VCaP (cell line): Measurements from ENCODE around the gene CSRNP2.

Experiments used
- H3K27ac ChIP-seq: fragments of 450-650 bp; 2 replicates; pipeline ENCODE4 v1.5.1; 2017
- TF ChIP-seq, protein P1 (sequence below): fragments of 450-650 bp; conservative IDR thresholded peaks from 2 replicates; pipeline ENCODE4 v1.5.1; 2017; ENCODE audit warnings: mild to moderate bottlenecking, moderate library complexity

Gene CSRNP2

GRCh38 chr12:51062631-51063397 lies 20.6 kb downstream of the CSRNP2 start:
- 0 out of 2 replicates have a peak overlapping the region, but pooled peaks have one; percentile 54 for H3K27ac ChIP-seq
- TF ChIP-seq, protein P1, sequence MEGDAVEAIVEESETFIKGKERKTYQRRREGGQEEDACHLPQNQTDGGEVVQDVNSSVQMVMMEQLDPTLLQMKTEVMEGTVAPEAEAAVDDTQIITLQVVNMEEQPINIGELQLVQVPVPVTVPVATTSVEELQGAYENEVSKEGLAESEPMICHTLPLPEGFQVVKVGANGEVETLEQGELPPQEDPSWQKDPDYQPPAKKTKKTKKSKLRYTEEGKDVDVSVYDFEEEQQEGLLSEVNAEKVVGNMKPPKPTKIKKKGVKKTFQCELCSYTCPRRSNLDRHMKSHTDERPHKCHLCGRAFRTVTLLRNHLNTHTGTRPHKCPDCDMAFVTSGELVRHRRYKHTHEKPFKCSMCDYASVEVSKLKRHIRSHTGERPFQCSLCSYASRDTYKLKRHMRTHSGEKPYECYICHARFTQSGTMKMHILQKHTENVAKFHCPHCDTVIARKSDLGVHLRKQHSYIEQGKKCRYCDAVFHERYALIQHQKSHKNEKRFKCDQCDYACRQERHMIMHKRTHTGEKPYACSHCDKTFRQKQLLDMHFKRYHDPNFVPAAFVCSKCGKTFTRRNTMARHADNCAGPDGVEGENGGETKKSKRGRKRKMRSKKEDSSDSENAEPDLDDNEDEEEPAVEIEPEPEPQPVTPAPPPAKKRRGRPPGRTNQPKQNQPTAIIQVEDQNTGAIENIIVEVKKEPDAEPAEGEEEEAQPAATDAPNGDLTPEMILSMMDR: no peak

- no peak overlapping the region for H3K27ac ChIP-seq
- TF ChIP-seq, protein P1: no peak
Measured at GRCh38 chr12:51059086-51059485, 24.3 kb downstream of the CSRNP2 start.

- TF ChIP-seq, protein P1: no peak
Measured at GRCh38 chr12:51056242-51056641, 27.2 kb downstream of the CSRNP2 start.

DNA sequence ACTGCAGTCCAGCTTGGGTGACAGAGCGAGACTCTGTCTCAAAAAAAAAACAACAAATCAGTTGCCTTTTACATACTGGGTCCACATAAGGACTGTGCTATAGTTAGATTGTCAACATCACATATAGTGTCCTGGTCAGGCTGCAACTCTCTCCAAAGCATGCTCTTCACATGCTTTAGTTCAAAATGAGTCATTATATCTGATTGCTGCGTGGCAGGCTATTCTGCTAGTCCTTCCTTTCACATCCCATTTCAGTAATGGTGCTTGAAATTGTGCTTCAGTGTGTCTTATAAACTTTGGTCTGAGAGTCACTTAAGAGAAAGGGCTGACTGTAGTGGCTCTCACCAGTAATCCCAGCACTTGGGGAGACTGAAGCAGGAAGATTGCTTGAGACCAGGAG lies 28.3 kb downstream of the CSRNP2 start:
- no peak overlapping the region for H3K27ac ChIP-seq
- TF ChIP-seq, protein P1: no peak

More at GRCh38 chr12:51056242-51056641, 27.2 kb downstream of the CSRNP2 start:
- H3K27ac ChIP-seq: no peak overlapping the region

DNA sequence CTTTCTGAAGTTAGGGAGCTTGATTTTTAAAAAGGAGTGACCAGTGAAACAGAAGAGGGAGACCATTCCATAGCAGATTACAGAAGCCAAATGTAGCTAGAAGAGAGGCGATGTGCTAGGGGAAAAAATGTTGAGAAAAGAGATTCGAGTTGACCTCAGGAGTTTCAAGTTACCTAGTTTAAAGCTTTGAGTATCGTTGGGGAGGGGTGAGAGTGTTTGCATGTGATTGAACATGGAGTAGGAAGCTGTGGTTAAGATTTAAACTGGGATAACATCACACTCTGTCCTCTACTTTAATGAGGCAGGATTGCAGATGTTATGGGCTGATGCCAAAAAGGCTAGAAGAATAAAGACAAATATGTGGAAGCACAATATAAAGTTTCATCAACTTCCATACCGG lies 31.6 kb downstream of the CSRNP2 start:
- TF ChIP-seq, protein P1: no peak

GRCh38 chr12:51049525-51049924 lies 33.9 kb downstream of the CSRNP2 start:
- TF ChIP-seq, protein P1: no peak

More for the DNA sequence above, 31.6 kb downstream of the CSRNP2 start:
- H3K27ac ChIP-seq: peak overlapping the region; percentile 32; the same call in 1 of the 2 replicates

GRCh38 chr12:51048661-51049251 lies 34.6 kb downstream of the CSRNP2 start:
- TF ChIP-seq, protein P1: no peak
- H3K27ac ChIP-seq: peak overlapping the region; percentile 90

More at GRCh38 chr12:51049525-51049924, 33.9 kb downstream of the CSRNP2 start:
- peak overlapping the region; percentile 90; the same call in 1 of the 2 replicates for H3K27ac ChIP-seq
